A673 (cell line): Measurements from ENCODE around the gene GPAT3. TPM values are rescaled to one million over a fixed set of nuclear protein-coding genes. Genes with fewer than 3 reads are reported as not detected.
"Not testable (repeated sequence)": the region's sequence is repeated elsewhere in the genome, so short reads cannot be mapped to it uniquely, and the experiment has no call there.

Source experiments
- BruUV-seq: library from RNA; stranded (reverse); fragments of 400-500 nt; replicated peaks from 2 replicates; lab custom pipeline; 2021; lab: Mats Ljungman, UMichigan
- CTCF ChIA-PET: fragments of 300-600 bp; sonication (Branson Sonifier 250); formaldehyde crosslinking; loops from one replicate; lab custom pipeline; 2022; ENCODE audit warnings: antibody characterized with exemption; lab: Charles Lee
- POLR2A ChIA-PET: fragments of 300-600 bp; sonication (Branson Sonifier 250); formaldehyde crosslinking; loops from one replicate; lab custom pipeline; 2022; ENCODE audit warnings: antibody characterized with exemption; ENCODE audit not compliant: low non-redundant PET; lab: Charles Lee
- DNase-seq: peaks from one replicate; pipeline ENCODE4 v3.0.0-alpha.2; 2015; ENCODE audit warnings: low spot score
- H3K27ac ChIP-seq: fragments of 200-600 bp; sonication (generic); 2 replicates; pipeline ENCODE4 v1.5.1; 2016; ENCODE audit warnings: mixed run types, low read depth, mild to moderate bottlenecking, mixed read lengths, antibody characterized with exemption, low read length; ENCODE audit not compliant: poor library complexity, severe bottlenecking
- H3K27me3 ChIP-seq: fragments of 200-600 bp; sonication (generic); replicated peaks from 2 replicates; pipeline ENCODE4 v1.6.1; 2017; ENCODE audit warnings: mixed run types, low read depth, mild to moderate bottlenecking, mixed read lengths, antibody characterized with exemption, low read length; ENCODE audit not compliant: insufficient read depth, poor library complexity
- H3K36me3 ChIP-seq: fragments of 200-600 bp; sonication (generic); 2 replicates; pipeline ENCODE4 v1.6.1; 2016; ENCODE audit warnings: mixed run types, mild to moderate bottlenecking, mixed read lengths, antibody characterized with exemption, low read length; ENCODE audit not compliant: insufficient read depth, poor library complexity, severe bottlenecking
- H3K4me1 ChIP-seq: fragments of 200-600 bp; sonication (generic); 2 replicates; pipeline ENCODE4 v1.6.1; 2017; ENCODE audit warnings: mixed run types, mild to moderate bottlenecking, mixed read lengths, antibody characterized with exemption, low read length; ENCODE audit not compliant: insufficient read depth, poor library complexity, severe bottlenecking
- H3K4me3 ChIP-seq: fragments of 200-600 bp; sonication (generic); 2 replicates; pipeline ENCODE4 v1.5.1; 2016; ENCODE audit warnings: low read depth, mixed run types, mild to moderate bottlenecking, mixed read lengths, low read length; ENCODE audit not compliant: poor library complexity, severe bottlenecking
- H3K9me3 ChIP-seq: fragments of 200-600 bp; sonication (generic); 2 replicates; pipeline ENCODE4 v1.6.1; 2016; ENCODE audit warnings: mixed run types, low read depth, mild to moderate bottlenecking, mixed read lengths, antibody characterized with exemption, low read length; ENCODE audit not compliant: poor library complexity, severe bottlenecking
- EZH2 ChIP-seq: fragments of 200-600 bp; sonication (generic); IDR thresholded peaks from 2 replicates; pipeline ENCODE4 v1.6.1; 2017; ENCODE audit warnings: borderline replicate concordance, low read depth, mild to moderate bottlenecking, mixed read lengths, antibody characterized with exemption, low read length; ENCODE audit not compliant: poor library complexity, severe bottlenecking
- intact Hi-C: fragments of 100-400 bp; cut with micrococcal nuclease; formaldehyde crosslinking; loops from one replicate; pipeline ENCODE4 v1.10.0; 2022; ENCODE audit not compliant: unreplicated experiment
- total RNA-seq: library from RNA; stranded (reverse); gene quantifications from 2 replicates; pipeline ENCODE4 v1.2.3, GENCODE V29; 2021
- TF ChIP-seq, protein P1 (sequence below): fragments of 300-800, 200-600 bp; sonication (generic); conservative IDR thresholded peaks from 2 replicates; pipeline ENCODE4 v1.5.1; 2017; ENCODE audit warnings: low read depth, mild to moderate bottlenecking, antibody characterized with exemption, low read length, moderate library complexity, mixed read lengths

The GPAT3 gene
- total RNA-seq, 1 experiment from 2014 or later, result 1.2 TPM

DNA sequence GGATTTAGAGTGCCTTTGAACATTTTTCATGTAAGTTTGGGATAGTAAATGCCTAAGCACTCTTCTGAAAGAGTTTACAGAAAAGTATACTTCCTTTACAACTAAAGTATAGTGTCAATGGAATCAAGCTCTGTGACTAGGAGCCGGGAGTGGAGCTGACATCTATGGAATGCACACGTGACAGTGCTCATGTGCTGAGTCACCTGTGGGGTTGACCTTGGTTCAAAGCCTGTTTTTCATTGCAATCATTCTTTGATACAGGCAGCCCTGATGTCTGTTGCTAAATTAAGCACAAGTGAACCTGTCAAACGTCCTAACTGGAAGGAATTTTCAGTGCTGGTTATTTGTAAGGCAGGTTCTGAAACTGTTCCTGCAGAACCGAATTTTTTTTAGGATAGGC lies 82.5 kb downstream of the GPAT3 start:
- ChIA-PET POLR2A (no interaction called here), CTCF (no interaction called here)
- Histone ChIP-seq H3K4me1 (no peaks in the 10 kb centered on the region), H3K4me3 (no peak overlapping the region), H3K27ac (no peak overlapping the region), H3K36me3 (no peaks in the 10 kb centered on the region), H3K27me3 (no peaks in the 10 kb centered on the region), H3K9me3 (no peaks in the 10 kb centered on the region)
- no TSS peak for BruUV-seq
- no peak for DNase-seq
- intact Hi-C loops, result no loop called here
- no peak for TF ChIP-seq EZH2
- TF ChIP-seq, protein P1, sequence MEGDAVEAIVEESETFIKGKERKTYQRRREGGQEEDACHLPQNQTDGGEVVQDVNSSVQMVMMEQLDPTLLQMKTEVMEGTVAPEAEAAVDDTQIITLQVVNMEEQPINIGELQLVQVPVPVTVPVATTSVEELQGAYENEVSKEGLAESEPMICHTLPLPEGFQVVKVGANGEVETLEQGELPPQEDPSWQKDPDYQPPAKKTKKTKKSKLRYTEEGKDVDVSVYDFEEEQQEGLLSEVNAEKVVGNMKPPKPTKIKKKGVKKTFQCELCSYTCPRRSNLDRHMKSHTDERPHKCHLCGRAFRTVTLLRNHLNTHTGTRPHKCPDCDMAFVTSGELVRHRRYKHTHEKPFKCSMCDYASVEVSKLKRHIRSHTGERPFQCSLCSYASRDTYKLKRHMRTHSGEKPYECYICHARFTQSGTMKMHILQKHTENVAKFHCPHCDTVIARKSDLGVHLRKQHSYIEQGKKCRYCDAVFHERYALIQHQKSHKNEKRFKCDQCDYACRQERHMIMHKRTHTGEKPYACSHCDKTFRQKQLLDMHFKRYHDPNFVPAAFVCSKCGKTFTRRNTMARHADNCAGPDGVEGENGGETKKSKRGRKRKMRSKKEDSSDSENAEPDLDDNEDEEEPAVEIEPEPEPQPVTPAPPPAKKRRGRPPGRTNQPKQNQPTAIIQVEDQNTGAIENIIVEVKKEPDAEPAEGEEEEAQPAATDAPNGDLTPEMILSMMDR, result no peak

DNA sequence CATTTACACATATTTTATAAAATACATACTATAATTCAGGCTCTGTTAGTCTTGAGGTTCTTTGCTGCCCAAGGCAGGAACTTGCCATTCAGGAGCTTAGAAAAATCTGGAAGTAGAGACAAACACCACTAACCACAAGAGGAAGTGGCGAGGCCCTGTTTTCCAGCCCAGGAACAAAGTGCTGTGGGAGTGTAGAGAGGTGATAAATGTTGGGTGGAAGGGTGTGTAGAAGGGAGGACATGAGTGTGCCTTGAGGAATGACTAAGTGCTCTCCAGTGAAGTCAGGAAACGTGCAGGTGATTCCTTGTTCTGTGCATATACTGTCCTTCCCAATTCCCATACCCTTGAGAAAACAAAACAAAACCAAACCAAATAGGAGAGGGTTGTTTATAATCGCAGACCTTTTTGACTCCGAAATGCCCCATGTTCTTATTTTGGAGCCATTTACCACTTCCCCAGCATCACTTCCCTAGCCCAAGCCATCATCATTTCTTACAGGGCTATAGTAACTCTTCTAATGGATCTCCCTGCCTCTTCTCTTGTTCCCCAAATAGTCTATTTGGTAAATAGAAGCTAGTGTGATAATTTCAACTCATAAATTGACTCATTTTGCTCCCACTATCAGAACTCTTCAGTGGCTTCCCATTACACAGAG lies 83.2 kb downstream of the GPAT3 start:
- H3K4me1 ChIP-seq, result no peaks in the 10 kb centered on the region
- H3K36me3 ChIP-seq, result no peaks in the 10 kb centered on the region
- no peak overlapping the region for H3K27ac ChIP-seq
- intact Hi-C loops, result no loop called here
- H3K4me3 ChIP-seq, result no peak overlapping the region
- DNase-seq, result no peak
- ChIA-PET POLR2A (no interaction called here), CTCF (no interaction called here)
- TF ChIP-seq EZH2, result no peak
- TF ChIP-seq, protein P1, result no peak
- BruUV-seq, result no TSS peak
- H3K27me3 ChIP-seq, result no peaks in the 10 kb centered on the region
- no peaks in the 10 kb centered on the region for H3K9me3 ChIP-seq

DNA sequence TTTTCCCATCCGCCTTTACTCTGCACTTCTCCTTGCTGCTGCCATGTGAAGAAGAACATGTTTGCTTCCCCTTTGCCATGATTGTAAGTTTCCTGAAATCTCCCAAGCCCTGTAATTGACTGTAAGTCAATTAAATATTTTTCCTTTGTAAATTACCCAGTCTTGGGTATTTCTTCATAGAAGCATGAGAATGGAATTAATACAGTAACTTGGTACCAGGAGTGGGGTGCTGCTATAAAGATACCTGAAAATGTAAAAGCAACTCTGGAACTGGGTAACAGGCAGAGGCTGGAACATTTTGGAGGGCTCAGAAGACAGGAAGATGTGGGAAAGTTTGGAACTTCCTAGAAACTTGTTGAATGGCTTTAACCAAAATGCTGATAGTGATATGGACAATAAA lies 86.2 kb downstream of the GPAT3 start:
- H3K4me3 ChIP-seq, CTCF ChIA-PET, H3K36me3 ChIP-seq, intact Hi-C loops, POLR2A ChIA-PET, H3K27me3 ChIP-seq, BruUV-seq, DNase-seq, H3K27ac ChIP-seq, H3K4me1 ChIP-seq, H3K9me3 ChIP-seq: not testable (repeated sequence)

DNA sequence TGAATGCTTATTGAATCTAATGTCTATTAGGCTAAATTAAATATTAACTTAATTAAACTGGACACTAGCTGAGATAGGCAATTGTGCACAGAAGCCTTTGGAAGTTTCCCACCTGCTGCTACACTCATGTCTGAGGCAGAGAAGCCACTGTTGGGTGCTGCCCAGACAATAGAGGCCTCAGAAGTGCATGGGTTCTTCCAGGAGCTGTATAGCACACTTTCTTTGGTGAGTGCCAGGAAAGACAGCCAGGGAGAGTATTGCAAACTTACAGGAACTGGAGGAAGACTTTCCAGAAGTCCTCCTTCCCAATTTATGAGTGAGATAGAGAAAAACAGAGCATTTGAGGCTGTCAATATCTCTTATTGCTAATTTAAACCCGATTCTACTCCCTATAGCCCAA lies 89.9 kb downstream of the GPAT3 start:
- CTCF ChIA-PET, result no interaction called here
- H3K4me1 ChIP-seq, result peaks cover 6% of the 10 kb centered on the region
- no peak for DNase-seq
- H3K27me3 ChIP-seq, result no peaks in the 10 kb centered on the region
- BruUV-seq, result no TSS peak
- H3K9me3 ChIP-seq, result no peaks in the 10 kb centered on the region
- TF ChIP-seq EZH2, result no peak
- TF ChIP-seq, protein P1, result no peak
- no peak overlapping the region for H3K27ac ChIP-seq
- no peaks in the 10 kb centered on the region for H3K36me3 ChIP-seq
- intact Hi-C loops, result no loop called here
- POLR2A ChIA-PET, result no interaction called here
- no peak overlapping the region for H3K4me3 ChIP-seq
